CD14-positive monocyte (primary cell): ENCODE results near the gene MTX1. TPM values are rescaled to one million over a fixed set of nuclear protein-coding genes. Genes with fewer than 3 reads are reported as not detected.
"Not testable (repeated sequence)": the region's sequence is repeated elsewhere in the genome, so short reads cannot be mapped to it uniquely, and the experiment has no call there.

Source experiments
- DNase-seq, 3 donors: peaks; one replicate each; pipeline ENCODE4 v3.0.0-alpha.2; 2011 to 2022
- H2AFZ ChIP-seq: 2 replicates; pipeline ENCODE4 v1.6.0; 2012; ENCODE audit warnings: mild to moderate bottlenecking, low read depth, low read length, inconsistent platforms; ENCODE audit not compliant: insufficient read depth, poor library complexity, severe bottlenecking
- H3K27ac ChIP-seq, 2 donors: 1 replicate in 1 of 2; 2 replicates in 1 of 2; pipeline ENCODE4 v1.5.1; 2012 to 2013; ENCODE audit warnings: low read length in 2 of 2, control low read depth in 1 of 2, inconsistent platforms in 1 of 2, low read depth in 1 of 2, mild to moderate bottlenecking in 1 of 2
- H3K27me3 ChIP-seq, 2 donors: one replicate each; pipeline versions ENCODE4 v1.6.0 to v1.6.1; 2011 to 2013; ENCODE audit warnings: low read length in 2 of 2; ENCODE audit not compliant: control insufficient read depth in 2 of 2, insufficient read depth in 2 of 2
- H3K36me3 ChIP-seq, 2 donors: replicated peaks in 1 of 2; 1 replicate in 1 of 2; 2 replicates in 1 of 2; pipeline versions ENCODE4 v1.5.1 to v1.6.1; 2012 to 2013; ENCODE audit warnings: low read length in 2 of 2, control low read depth in 1 of 2, inconsistent platforms in 1 of 2, mild to moderate bottlenecking in 1 of 2; ENCODE audit not compliant: insufficient read depth in 2 of 2, control insufficient read depth in 1 of 2
- H3K4me1 ChIP-seq, 2 donors: 1 replicate in 1 of 2; 2 replicates in 1 of 2; pipeline versions ENCODE4 v1.5.1 to v1.6.1; 2012 to 2013; ENCODE audit warnings: low read length in 2 of 2, control low read depth in 1 of 2, inconsistent platforms in 1 of 2, mild to moderate bottlenecking in 1 of 2, moderate library complexity in 1 of 2; ENCODE audit not compliant: insufficient read depth in 2 of 2, control insufficient read depth in 1 of 2
- H3K4me2 ChIP-seq: replicated peaks from 2 replicates; pipeline ENCODE3; 2012; ENCODE audit warnings: low read length, moderate library complexity, mild to moderate bottlenecking; ENCODE audit not compliant: poor library complexity, severe bottlenecking; ENCODE audit errors: extremely low read depth
- H3K4me3 ChIP-seq, 3 experiments: fragments of 200-600 bp in 1 of 3; sonication (generic) in 1 of 3; replicated peaks in 1 of 3; 1 replicate in 2 of 3; 2 replicates in 1 of 3; pipeline ENCODE4 v1.5.1; 2011 to 2013; ENCODE audit warnings: low read length in 3 of 3, mild to moderate bottlenecking in 3 of 3, control low read depth in 2 of 3, low read depth in 2 of 3, inconsistent platforms in 1 of 3, moderate library complexity in 1 of 3
- H3K79me2 ChIP-seq: 2 replicates; pipeline ENCODE4 v1.6.0; 2012; ENCODE audit warnings: mild to moderate bottlenecking, control low read depth, inconsistent platforms, low read length, moderate library complexity; ENCODE audit not compliant: insufficient read depth
- H3K9ac ChIP-seq: 2 replicates; pipeline ENCODE4 v1.6.0; 2017; ENCODE audit warnings: low read length, mild to moderate bottlenecking; ENCODE audit not compliant: insufficient read depth, poor library complexity, severe bottlenecking
- H3K9me3 ChIP-seq, 2 donors: replicated peaks in 1 of 2; 1 replicate in 1 of 2; 2 replicates in 1 of 2; pipeline versions ENCODE4 v1.5.1 to v1.6.1; 2012 to 2013; ENCODE audit warnings: low read length in 2 of 2, control low read depth in 1 of 2; ENCODE audit not compliant: control insufficient read depth in 1 of 2, insufficient read depth in 1 of 2
- H4K20me1 ChIP-seq: 2 replicates; pipeline ENCODE4 v1.6.0; 2012; ENCODE audit warnings: mild to moderate bottlenecking, low read length, control low read depth, moderate library complexity; ENCODE audit not compliant: insufficient read depth
- H3K27ac Mint-ChIP-seq, 7 donors: one replicate each; pipeline ENCODE4 v1.8.0; 2020; ENCODE audit warnings: mild to moderate bottlenecking in 7 of 7, mixed read lengths in 7 of 7, moderate library complexity in 6 of 7, inconsistent platforms in 2 of 7
- H3K27me3 Mint-ChIP-seq, 3 donors: one replicate each; pipeline ENCODE4 v1.8.0; 2021 to 2022; ENCODE audit warnings: low read depth in 3 of 3, mild to moderate bottlenecking in 3 of 3, mixed read lengths in 3 of 3, moderate library complexity in 3 of 3, inconsistent platforms in 1 of 3
- H3K36me3 Mint-ChIP-seq, 2 donors: one replicate each; pipeline ENCODE4 v1.8.0; 2020; ENCODE audit warnings: mixed read lengths in 2 of 2, inconsistent platforms in 1 of 2, mild to moderate bottlenecking in 1 of 2
- H3K4me1 Mint-ChIP-seq: one replicate; pipeline ENCODE4 v1.8.0; 2020; ENCODE audit warnings: mild to moderate bottlenecking, mixed read lengths
- H3K4me3 Mint-ChIP-seq, 2 donors: one replicate each; pipeline ENCODE4 v1.8.0; 2020; ENCODE audit warnings: mild to moderate bottlenecking in 2 of 2, mixed read lengths in 2 of 2, moderate library complexity in 1 of 2
- H3K9me3 Mint-ChIP-seq, 7 donors: one replicate each; pipeline ENCODE4 v1.8.0; 2020 to 2022; ENCODE audit warnings: mixed read lengths in 7 of 7, mild to moderate bottlenecking in 6 of 7, moderate library complexity in 6 of 7, inconsistent platforms in 2 of 7
- WGBS: methylation state at CpG from one replicate; pipeline ENCODE4 v1.1.5; 2013; ENCODE audit warnings: missing lambda C conversion rate; ENCODE audit not compliant: insufficient coverage; 5-methylcytosine and 5-hydroxymethylcytosine counted together
- intact Hi-C, 2 donors: fragments of 100-400 bp; cut with micrococcal nuclease; formaldehyde crosslinking; loops; one replicate each; pipeline versions ENCODE4 v1.15.0 to v1.15.1; 2023
- polyA plus RNA-seq, 3 donors: library from polyadenylated mRNA; depleted of rRNA in 1 of 3; unstranded in 2 of 3; stranded (reverse) in 1 of 3; fragments of 300-500 nt in 2 of 3; fragments of >200 nt in 1 of 3; fragmentation: Illumina TruSeq in 2 of 3; gene quantifications; 1 replicate in 2 of 3; 2 replicates in 1 of 3; pipeline ENCODE4 v1.2.3, GENCODE V29; 2012 to 2021
- TF ChIP-seq, protein P1 (sequence below): fragments of 200-600 bp; IDR thresholded peaks from one replicate; pipeline ENCODE4 v1.8.0; 2022; ENCODE audit warnings: antibody characterized with exemption, mild to moderate bottlenecking

The MTX1 gene
- polyA plus RNA-seq, 3 donors, result 79.7 to 101 (median 86.0) TPM

DNA sequence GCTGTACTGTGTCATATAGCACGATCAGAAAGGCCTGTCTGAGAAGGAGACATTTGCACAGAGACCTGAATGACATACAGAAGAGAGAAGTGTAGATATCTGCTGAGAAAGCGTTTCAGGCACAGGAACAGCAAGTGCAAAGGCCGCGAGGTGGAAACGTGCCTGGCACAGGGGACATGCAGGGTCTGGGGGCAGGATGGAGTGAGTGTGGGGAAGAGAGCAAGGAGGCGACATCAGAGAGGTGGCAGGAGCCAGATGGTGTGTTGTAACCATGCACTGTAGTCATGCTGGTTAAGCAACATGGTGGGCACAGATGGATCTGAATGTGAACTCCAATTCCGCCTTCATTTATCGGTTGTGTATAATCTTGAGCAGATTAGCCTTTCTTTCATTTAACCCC is 48.4 kb upstream of the MTX1 start:
- Histone ChIP-seq H3K9ac (no peak overlapping the region), H3K79me2 (no peaks in the 10 kb centered on the region), H3K27ac (no peak overlapping the region), H3K36me3 (no peaks in the 10 kb centered on the region), H2AFZ (no peak overlapping the region), H3K4me3 (no peak overlapping the region), H3K4me2 (no peak overlapping the region), H3K4me1 (no peaks in the 10 kb centered on the region), H3K9me3 (no peaks in the 10 kb centered on the region), H3K27me3 (no peaks in the 10 kb centered on the region), H4K20me1 (no peaks in the 10 kb centered on the region)
- peaks cover 3% of the 10 kb centered on the region for H3K4me1 Mint-ChIP-seq
- 53% methylated on average over 6 of the region's 8 CpGs for WGBS
- H3K4me3 Mint-ChIP-seq, result no peak overlapping the region
- intact Hi-C loops, result loop anchor here in 1 of 2 donors (5.0 kb wide), 1 partner anchor 33 kb away; the partner anchor contains the start of gene EFNA1
- TF ChIP-seq, protein P1, sequence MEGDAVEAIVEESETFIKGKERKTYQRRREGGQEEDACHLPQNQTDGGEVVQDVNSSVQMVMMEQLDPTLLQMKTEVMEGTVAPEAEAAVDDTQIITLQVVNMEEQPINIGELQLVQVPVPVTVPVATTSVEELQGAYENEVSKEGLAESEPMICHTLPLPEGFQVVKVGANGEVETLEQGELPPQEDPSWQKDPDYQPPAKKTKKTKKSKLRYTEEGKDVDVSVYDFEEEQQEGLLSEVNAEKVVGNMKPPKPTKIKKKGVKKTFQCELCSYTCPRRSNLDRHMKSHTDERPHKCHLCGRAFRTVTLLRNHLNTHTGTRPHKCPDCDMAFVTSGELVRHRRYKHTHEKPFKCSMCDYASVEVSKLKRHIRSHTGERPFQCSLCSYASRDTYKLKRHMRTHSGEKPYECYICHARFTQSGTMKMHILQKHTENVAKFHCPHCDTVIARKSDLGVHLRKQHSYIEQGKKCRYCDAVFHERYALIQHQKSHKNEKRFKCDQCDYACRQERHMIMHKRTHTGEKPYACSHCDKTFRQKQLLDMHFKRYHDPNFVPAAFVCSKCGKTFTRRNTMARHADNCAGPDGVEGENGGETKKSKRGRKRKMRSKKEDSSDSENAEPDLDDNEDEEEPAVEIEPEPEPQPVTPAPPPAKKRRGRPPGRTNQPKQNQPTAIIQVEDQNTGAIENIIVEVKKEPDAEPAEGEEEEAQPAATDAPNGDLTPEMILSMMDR, result no peak
- no peaks in the 10 kb centered on the region for H3K36me3 Mint-ChIP-seq
- DNase-seq, result no peak
- peaks cover 0 to 8% (median 6%) of the 10 kb centered on the region in 7 donors for H3K9me3 Mint-ChIP-seq
- H3K27ac Mint-ChIP-seq, result no peak overlapping the region
- no peaks in the 10 kb centered on the region for H3K27me3 Mint-ChIP-seq

DNA sequence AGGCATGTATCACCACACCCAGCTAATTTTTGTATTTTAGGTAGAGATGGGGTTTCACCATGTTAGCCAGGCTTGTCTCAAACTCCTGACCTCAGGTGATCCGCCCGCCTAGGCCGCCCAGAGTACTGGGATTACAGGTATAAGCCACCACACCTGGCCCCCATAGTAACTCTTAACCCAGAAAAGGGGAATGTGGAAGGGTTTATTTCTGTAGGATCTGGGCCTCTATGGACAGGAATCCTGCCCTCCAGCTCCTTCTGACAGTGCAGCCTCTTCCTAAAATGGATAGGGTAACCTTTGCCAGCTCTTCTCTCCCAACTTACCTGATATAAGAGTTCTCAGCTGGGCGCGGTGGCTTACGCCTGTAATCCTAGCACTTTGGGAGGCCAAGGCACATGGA is 45.9 kb upstream of the MTX1 start:
- peaks cover 15 to 21% (median 20%) of the 10 kb centered on the region in 3 donors for H3K27me3 Mint-ChIP-seq
- H2AFZ ChIP-seq, DNase-seq, H4K20me1 ChIP-seq, H3K4me3 ChIP-seq, H3K9ac ChIP-seq, H3K27ac Mint-ChIP-seq, H3K79me2 ChIP-seq, H3K4me2 ChIP-seq, H3K4me3 Mint-ChIP-seq, H3K27ac ChIP-seq, H3K9me3 ChIP-seq, H3K36me3 ChIP-seq, H3K36me3 Mint-ChIP-seq: not testable (repeated sequence)
- peaks cover 0 to 11% (median 6%) of the 10 kb centered on the region in 7 donors for H3K9me3 Mint-ChIP-seq
- Histone ChIP-seq H3K4me1 (peaks cover 10 to 14% of the 10 kb centered on the region in 2 donors), H3K27me3 (peaks cover 0 to 15% of the 10 kb centered on the region in 2 donors)
- H3K4me1 Mint-ChIP-seq, result peaks cover 18% of the 10 kb centered on the region
- WGBS, result 97% methylated on average over 3 of the region's 6 CpGs
- intact Hi-C loops, result loop anchor here in 1 of 2 donors (5.0 kb wide), 1 partner anchor 35 kb away; the partner anchor contains the start of gene EFNA1

- H3K4me3 ChIP-seq, result not testable (repeated sequence)
These were observed 44.7 kb upstream of the MTX1 start for GRCh38 chr1:155163785-155164184.

DNA sequence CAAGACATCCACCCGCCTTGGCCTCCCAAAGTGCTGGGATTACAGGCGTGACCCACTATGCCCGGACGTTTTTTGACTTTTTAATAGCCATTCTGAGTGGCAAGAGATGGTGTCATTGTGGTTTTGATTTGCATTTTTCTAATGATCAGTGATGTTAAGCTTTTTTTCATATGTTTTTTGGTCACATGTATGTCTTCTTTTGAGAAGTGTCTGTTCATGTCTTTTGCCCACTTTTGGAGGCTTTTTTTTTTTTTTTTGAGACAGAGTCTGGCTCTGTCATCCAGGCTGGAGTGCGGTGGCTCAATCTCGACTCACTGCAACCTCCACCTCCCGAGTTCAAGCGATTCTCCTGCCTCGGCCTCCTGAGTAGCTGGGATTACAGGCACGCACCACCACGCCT is 43.9 kb upstream of the MTX1 start:
- Mint-ChIP-seq H3K4me1 (peaks cover 23% of the 10 kb centered on the region), H3K36me3 (peaks cover 7 to 11% of the 10 kb centered on the region in 2 donors), H3K27me3 (peaks cover 16 to 23% (median 22%) of the 10 kb centered on the region in 3 donors), H3K9me3 (peaks cover 0 to 11% (median 6%) of the 10 kb centered on the region in 7 donors)
- not testable (repeated sequence) for H3K9ac ChIP-seq, H3K4me3 Mint-ChIP-seq, H2AFZ ChIP-seq, H3K36me3 ChIP-seq, H3K4me2 ChIP-seq, DNase-seq, H3K4me3 ChIP-seq, H3K9me3 ChIP-seq, H4K20me1 ChIP-seq, H3K27ac Mint-ChIP-seq, H3K79me2 ChIP-seq, H3K27ac ChIP-seq
- peaks cover 14 to 17% of the 10 kb centered on the region in 2 donors for H3K4me1 ChIP-seq
- peaks cover 0 to 15% of the 10 kb centered on the region in 2 donors for H3K27me3 ChIP-seq
- intact Hi-C loops, result loop anchor here (5.0 kb wide), 1 partner anchor 37 kb away; the partner anchor contains the start of gene EFNA1 (in 2 of the 2)
- 100% methylated on average over 2 of the region's 11 CpGs for WGBS

More at GRCh38 chr1:155163785-155164184, 44.7 kb upstream of the MTX1 start:
- not testable (repeated sequence) for H4K20me1 ChIP-seq, H3K4me3 Mint-ChIP-seq, H3K36me3 Mint-ChIP-seq, H3K27ac Mint-ChIP-seq, H2AFZ ChIP-seq, H3K9me3 ChIP-seq, H3K27ac ChIP-seq, H3K79me2 ChIP-seq, DNase-seq, H3K4me2 ChIP-seq, H3K36me3 ChIP-seq, H3K9ac ChIP-seq
- Mint-ChIP-seq H3K27me3 (peaks cover 16 to 23% (median 22%) of the 10 kb centered on the region in 3 donors), H3K9me3 (peaks cover 0 to 11% (median 6%) of the 10 kb centered on the region in 7 donors), H3K4me1 (peaks cover 23% of the 10 kb centered on the region)
- no CpG with 5 or more reads among the region's 4 CpGs for WGBS
- peaks cover 14 to 17% of the 10 kb centered on the region in 2 donors for H3K4me1 ChIP-seq
- intact Hi-C loops, result loop anchor here in 1 of 2 donors (5.0 kb wide), 1 partner anchor 36 kb away; the partner anchor contains the start of gene EFNA1
- H3K27me3 ChIP-seq, result peaks cover 0 to 15% of the 10 kb centered on the region in 2 donors
